Epithelial cell of proximal tubule (primary cell): ENCODE results near the gene POLR3H. TPM values are rescaled to one million over a fixed set of nuclear protein-coding genes. Genes with fewer than 3 reads are reported as not detected.

Experiments
- DNase-seq: peaks from one replicate; pipeline ENCODE4 v3.0.0-alpha.2; 2011; ENCODE audit warnings: low read depth
- H3K4me3 ChIP-seq: 2 replicates; pipeline ENCODE4 v1.5.1; 2011; ENCODE audit warnings: low read depth, mild to moderate bottlenecking, low read length
- CTCF ChIP-seq: conservative IDR thresholded peaks from 2 replicates; pipeline ENCODE4 v1.5.1; 2012; ENCODE audit warnings: low read depth, mild to moderate bottlenecking, low read length
- total RNA-seq: library from RNA; depleted of rRNA; stranded (reverse); fragments of >200 nt; gene quantifications from 2 replicates; pipeline ENCODE4 v1.2.3, GENCODE V29; 2015

POLR3H gene
- total RNA-seq, 1 donor from 2014 or later: 9.5 TPM

- DNase-seq: no peak
- no peak for TF ChIP-seq CTCF
- H3K4me3 ChIP-seq: no peak overlapping the region
Measured at GRCh38 chr22:41478891-41479521, 65.3 kb downstream of the POLR3H start.

- DNase-seq: no peak
- TF ChIP-seq CTCF: no peak
- no peak overlapping the region for H3K4me3 ChIP-seq
Measured at GRCh38 chr22:41478473-41478872, 65.8 kb downstream of the POLR3H start.

Other genes starting within 250 kb of the POLR3H start
- gene ZC3H7B, start 242.9 kb downstream of the POLR3H start, total RNA-seq: 55.6 and 75.5 TPM in 2 replicates
- gene TEF, start 162.5 kb downstream of the POLR3H start, total RNA-seq: 0.81 and 1.8 TPM in 2 replicates
- gene TOB2, start 97.7 kb downstream of the POLR3H start, total RNA-seq: 31.8 and 33.4 TPM in 2 replicates
- 61.1 and 82.3 TPM in 2 replicates for gene PHF5A, start 75.8 kb downstream of the POLR3H start, total RNA-seq
- gene ACO2, start 75.4 kb downstream of the POLR3H start, total RNA-seq: 58.8 and 81.8 TPM in 2 replicates
- gene CSDC2, start 16.5 kb upstream of the POLR3H start, total RNA-seq: 3.6 and 4.3 TPM in 2 replicates
- 34.1 and 61.2 TPM in 2 replicates for gene PMM1, start 45.4 kb upstream of the POLR3H start, total RNA-seq
- 21.8 and 180 TPM in 2 replicates for gene DESI1, start 76.6 kb upstream of the POLR3H start, total RNA-seq
- 368 and 606 TPM in 2 replicates for gene XRCC6, start 76.8 kb upstream of the POLR3H start, total RNA-seq
- gene SNU13, start 144.4 kb upstream of the POLR3H start, total RNA-seq: 183 and 246 TPM in 2 replicates
- 0.14 and 0.35 TPM in 2 replicates for gene MEI1, start 155.0 kb upstream of the POLR3H start, total RNA-seq